GM15510 (cell line): ENCODE results near the gene TMEM106B.

ENCODE experiments used
- POLR2A ChIP-seq: IDR thresholded peaks from 3 replicates; pipeline ENCODE4 v1.6.1; 2011; ENCODE audit warnings: borderline replicate concordance; ENCODE audit not compliant: insufficient read length; ENCODE audit errors: extremely low read depth

TMEM106B gene

GRCh38 chr7:12257582-12257981 is 46.5 kb downstream of the TMEM106B start:
- TF ChIP-seq POLR2A = no peak

DNA sequence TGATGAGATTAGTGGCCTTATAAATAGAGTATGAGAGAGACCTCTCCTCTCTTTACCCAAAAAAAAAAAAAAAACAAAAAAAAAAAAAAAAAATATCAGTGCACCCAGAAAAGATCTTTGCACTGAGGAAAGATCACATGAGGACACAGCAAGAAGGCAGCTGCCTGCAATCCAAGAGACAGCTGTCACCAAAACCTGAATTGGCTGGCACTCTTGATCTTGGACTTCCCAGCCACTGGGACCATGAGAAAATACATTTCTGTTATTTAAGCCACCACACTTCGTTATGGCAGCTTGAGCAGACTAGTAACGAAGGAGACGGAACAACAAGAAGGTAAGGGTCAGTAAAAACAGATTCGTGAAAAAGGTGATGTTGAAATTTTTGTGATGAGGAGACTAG is 47.0 kb downstream of the TMEM106B start:
- no peak for TF ChIP-seq POLR2A

DNA sequence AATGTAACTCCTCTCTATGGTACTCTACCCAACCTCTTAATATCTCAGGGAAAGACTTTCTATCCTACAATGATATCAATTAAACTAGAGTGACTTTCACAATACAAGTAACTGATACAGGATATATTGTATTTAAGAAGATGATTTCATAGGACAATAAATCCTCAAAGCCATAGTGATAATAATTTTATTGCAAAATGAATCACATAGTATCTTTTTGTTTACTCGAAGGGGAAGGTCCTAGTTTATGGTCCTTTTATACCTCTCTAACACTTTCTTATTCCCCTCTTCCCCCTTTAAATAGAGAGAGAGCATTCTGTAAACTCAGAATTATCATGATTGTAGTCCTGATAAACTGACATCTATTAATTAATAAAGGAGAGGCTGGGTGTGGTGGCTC is 56.4 kb downstream of the TMEM106B start:
- no peak for TF ChIP-seq POLR2A

DNA sequence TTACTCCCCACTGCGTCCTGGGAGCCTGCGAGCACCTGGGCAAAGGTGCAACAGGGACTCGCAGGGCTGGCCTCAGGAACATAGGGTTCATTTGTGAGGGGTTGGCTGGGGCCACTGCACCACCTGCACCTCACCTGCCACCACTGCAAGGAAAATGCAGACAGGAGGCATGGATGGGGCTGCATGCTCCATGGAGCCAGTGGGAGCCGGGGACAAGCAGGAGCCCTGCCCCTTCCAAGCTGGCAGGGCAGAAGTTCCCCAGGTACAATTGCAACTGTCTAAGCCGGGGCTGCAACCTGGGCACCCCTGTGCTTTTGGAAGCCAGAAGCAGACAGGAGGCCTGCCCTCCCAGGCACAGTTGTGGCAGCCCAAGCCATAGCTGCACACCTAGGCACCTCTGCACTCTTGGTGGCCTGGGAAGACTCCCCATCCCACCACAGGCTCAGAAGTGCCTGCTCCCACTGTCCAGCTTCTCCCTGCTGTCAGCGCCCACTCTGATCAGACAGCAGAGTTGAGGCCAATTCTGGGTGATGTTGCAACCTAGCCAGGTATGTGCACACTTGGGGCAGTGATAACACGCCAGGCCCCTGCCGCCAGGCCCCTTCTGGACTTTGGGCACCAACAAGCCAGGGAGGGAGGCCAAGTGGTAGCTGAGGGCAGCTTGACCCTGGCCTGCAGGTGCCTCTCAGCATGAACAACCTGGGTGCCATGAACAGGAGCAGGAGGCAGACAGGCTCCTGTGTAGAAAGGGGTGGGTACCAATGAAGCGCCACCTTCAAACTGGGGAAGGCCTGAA is 58.2 kb downstream of the TMEM106B start:
- no peak for TF ChIP-seq POLR2A

DNA sequence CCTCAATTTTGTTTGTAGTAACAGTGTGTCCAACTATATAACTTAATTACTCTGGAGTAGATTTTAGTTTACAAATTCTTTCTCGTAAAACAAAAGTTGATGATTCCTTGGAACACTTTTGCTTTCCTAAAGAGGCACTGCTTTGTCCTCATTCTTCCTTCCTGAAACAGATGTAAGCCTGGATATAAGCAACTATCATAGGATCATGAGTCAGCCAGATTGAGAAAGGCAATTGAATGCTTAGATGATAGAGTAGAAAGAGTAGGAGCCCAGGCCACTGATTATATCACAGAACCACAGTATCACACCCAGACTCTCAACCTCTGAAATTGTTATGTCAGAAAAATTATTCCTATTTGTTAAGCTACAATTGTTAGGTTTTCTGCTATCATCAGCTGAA is 69.9 kb downstream of the TMEM106B start:
- TF ChIP-seq POLR2A = no peak

DNA sequence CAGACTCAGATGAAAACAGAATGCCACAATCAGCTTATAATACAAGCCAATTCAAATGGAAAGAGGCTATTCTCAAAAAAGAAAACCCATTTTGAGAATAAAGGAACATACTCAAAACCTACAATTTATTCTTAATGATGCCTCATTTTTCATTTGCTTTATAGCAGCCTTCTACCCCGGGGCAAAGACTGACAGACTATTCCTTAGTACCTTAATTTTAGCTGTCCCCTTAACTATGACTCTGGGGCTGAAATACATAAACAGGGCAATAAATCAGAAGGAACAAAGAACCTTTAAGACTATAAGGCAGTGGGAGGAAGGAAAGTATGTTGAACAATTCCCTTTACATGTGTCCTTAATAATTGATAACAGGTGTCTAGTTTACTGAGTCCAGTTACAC is 76.8 kb downstream of the TMEM106B start:
- no peak for TF ChIP-seq POLR2A

DNA sequence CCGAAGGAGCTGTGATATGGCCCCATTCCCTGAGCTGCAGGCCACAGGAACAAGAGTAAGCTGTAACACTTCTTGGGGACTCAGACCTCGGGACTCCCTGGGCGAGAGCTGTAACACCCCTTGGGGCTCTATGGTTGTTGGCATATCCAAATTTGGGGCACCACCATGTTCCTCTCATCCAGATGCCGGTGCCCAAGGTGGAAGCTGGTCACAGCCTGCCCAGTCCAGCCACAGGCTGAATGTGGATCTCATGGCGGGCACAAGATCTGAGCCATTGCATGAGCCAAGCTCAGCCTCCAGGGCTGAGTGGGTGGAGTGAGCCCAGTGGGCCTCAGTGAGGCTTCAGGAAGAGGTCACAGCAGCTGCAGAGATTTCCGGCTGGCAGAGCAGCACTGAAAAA is 78.9 kb downstream of the TMEM106B start:
- TF ChIP-seq POLR2A = no peak

DNA sequence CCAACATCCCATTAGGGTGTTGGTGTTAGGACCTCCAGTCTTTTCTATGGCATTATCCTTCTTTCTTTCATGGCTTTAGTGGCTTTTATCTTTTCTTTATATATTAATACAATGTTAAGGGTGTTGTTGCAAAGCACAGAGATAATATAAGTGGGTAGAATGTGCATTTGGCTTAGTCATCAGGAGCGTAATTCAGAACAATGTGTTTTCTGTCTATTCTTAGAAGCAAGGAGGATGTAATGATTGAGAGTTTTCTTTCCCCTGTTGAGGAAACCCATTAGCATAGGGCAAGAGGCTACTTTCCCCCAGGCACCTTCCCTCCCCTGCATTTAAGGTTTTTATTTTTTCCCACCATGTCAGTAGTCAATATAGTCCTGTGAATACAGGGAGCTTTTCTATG is 79.7 kb downstream of the TMEM106B start:
- no peak for TF ChIP-seq POLR2A

DNA sequence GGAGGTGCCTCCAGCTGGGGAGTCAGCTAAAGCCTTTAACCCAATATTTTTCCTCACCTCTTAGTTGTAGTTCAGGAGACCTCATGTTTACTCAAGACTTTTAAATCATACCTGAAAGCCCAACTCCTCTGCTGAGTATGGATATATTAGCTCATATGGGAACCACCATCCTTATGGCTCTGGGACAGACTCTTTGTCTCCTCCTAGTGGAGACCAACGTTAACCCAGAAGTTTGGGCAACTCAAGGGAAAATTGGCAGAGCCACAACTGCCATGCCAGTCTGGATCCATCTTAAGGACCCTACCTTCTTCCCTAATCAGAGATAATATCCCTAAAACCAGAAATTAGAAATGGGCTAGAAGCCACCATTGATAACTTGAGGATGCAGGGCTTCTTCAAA is 80.8 kb downstream of the TMEM106B start:
- TF ChIP-seq POLR2A = no peak
